H9 (cell line): Measurements from ENCODE around the gene ABCA1. TPM values are rescaled to one million over a fixed set of nuclear protein-coding genes. Genes with fewer than 3 reads are reported as not detected.

ENCODE experiments used
- DNase-seq: peaks from one replicate; pipeline ENCODE4 v3.0.0-alpha.2; 2017
- H2AFZ ChIP-seq: one replicate; pipeline ENCODE4 v1.6.1; 2013; ENCODE audit warnings: mild to moderate bottlenecking, low read length, control low read depth, moderate library complexity
- H2AK5ac ChIP-seq: 2 replicates; pipeline ENCODE4 v1.6.1; 2013; ENCODE audit warnings: low read length, control low read depth, mixed read lengths; ENCODE audit not compliant: insufficient read length
- H2BK120ac ChIP-seq: one replicate; pipeline ENCODE4 v1.6.1; 2013; ENCODE audit warnings: low read depth, mild to moderate bottlenecking, low read length, control low read depth, inconsistent platforms; ENCODE audit not compliant: poor library complexity, severe bottlenecking
- H2BK12ac ChIP-seq: 2 replicates; pipeline ENCODE4 v1.6.1; 2013; ENCODE audit warnings: low read length, control low read depth, mixed read lengths, low read depth; ENCODE audit not compliant: insufficient read length
- H2BK15ac ChIP-seq: 2 replicates; pipeline ENCODE4 v1.6.1; 2013; ENCODE audit warnings: low read depth, low read length, control low read depth
- H2BK20ac ChIP-seq: one replicate; pipeline ENCODE4 v1.6.1; 2013; ENCODE audit warnings: low read depth, mild to moderate bottlenecking, low read length, control low read depth, inconsistent platforms; ENCODE audit not compliant: poor library complexity, severe bottlenecking
- H2BK5ac ChIP-seq: 2 replicates; pipeline ENCODE4 v1.6.1; 2013; ENCODE audit warnings: low read length, control low read depth, mixed read lengths; ENCODE audit not compliant: insufficient read length
- H3K14ac ChIP-seq: 2 replicates; pipeline ENCODE4 v1.6.1; 2013; ENCODE audit warnings: low read length, control low read depth; ENCODE audit not compliant: insufficient read depth
- H3K18ac ChIP-seq: 2 replicates; pipeline ENCODE4 v1.6.1; 2013; ENCODE audit warnings: low read depth, mild to moderate bottlenecking, mixed read lengths, low read length, control low read depth; ENCODE audit not compliant: insufficient read length
- H3K23ac ChIP-seq: 2 replicates; pipeline ENCODE4 v1.6.1; 2013; ENCODE audit warnings: low read length, control low read depth, mixed read lengths, low read depth; ENCODE audit not compliant: insufficient read length
- H3K23me2 ChIP-seq: 2 replicates; pipeline ENCODE4 v1.6.1; 2013; ENCODE audit warnings: low read depth, mild to moderate bottlenecking, mixed read lengths, low read length, control low read depth; ENCODE audit not compliant: insufficient read length, poor library complexity, severe bottlenecking
- H3K27ac ChIP-seq: 2 replicates; pipeline ENCODE4 v1.5.1; 2013; ENCODE audit warnings: low read length, control low read depth, mixed read lengths, low read depth; ENCODE audit not compliant: insufficient read length
- H3K27me3 ChIP-seq: 2 replicates; pipeline ENCODE4 v1.6.1; 2013; ENCODE audit warnings: low read length, control low read depth, inconsistent platforms; ENCODE audit not compliant: insufficient read depth
- H3K4ac ChIP-seq: 2 replicates; pipeline ENCODE4 v1.6.1; 2013; ENCODE audit warnings: low read depth, mild to moderate bottlenecking, control low read depth, inconsistent platforms, low read length, moderate library complexity
- H3K4me1 ChIP-seq: 2 replicates; pipeline ENCODE4 v1.6.1; 2013; ENCODE audit warnings: low read length, control low read depth, inconsistent platforms; ENCODE audit not compliant: insufficient read depth
- H3K4me2 ChIP-seq: 2 replicates; pipeline ENCODE4 v1.6.1; 2013; ENCODE audit warnings: low read length, control low read depth, mixed read lengths; ENCODE audit not compliant: insufficient read length, insufficient read depth
- H3K56ac ChIP-seq: 2 replicates; pipeline ENCODE4 v1.6.1; 2013; ENCODE audit warnings: low read depth, mild to moderate bottlenecking, mixed read lengths, low read length, control low read depth; ENCODE audit not compliant: insufficient read length
- H3K79me1 ChIP-seq: 2 replicates; pipeline ENCODE4 v1.6.1; 2013; ENCODE audit warnings: low read depth, mild to moderate bottlenecking, moderate library complexity, low read length, control low read depth, inconsistent platforms; ENCODE audit not compliant: insufficient read depth, poor library complexity, severe bottlenecking
- H3K79me2 ChIP-seq: 2 replicates; pipeline ENCODE4 v1.6.1; 2013; ENCODE audit warnings: low read length, control low read depth, inconsistent platforms; ENCODE audit not compliant: insufficient read depth
- H3K9ac ChIP-seq: 2 replicates; pipeline ENCODE4 v1.6.1; 2013; ENCODE audit warnings: low read length, control low read depth, mixed read lengths; ENCODE audit not compliant: insufficient read length; ENCODE audit errors: extremely low read depth
- H3K9me3 ChIP-seq: one replicate; pipeline ENCODE4 v1.6.1; 2013; ENCODE audit warnings: low read depth, low read length, inconsistent platforms; ENCODE audit not compliant: control insufficient read depth
- H3T11ph ChIP-seq: one replicate; pipeline ENCODE4 v1.6.1; 2013; ENCODE audit warnings: mild to moderate bottlenecking, low read length, control low read depth, inconsistent platforms
- H4K20me1 ChIP-seq: one replicate; pipeline ENCODE4 v1.6.1; 2013; ENCODE audit not compliant: control insufficient read depth, insufficient read length, insufficient read depth
- H4K5ac ChIP-seq: 2 replicates; pipeline ENCODE4 v1.6.1; 2013; ENCODE audit warnings: low read depth, mild to moderate bottlenecking, mixed read lengths, low read length, control low read depth; ENCODE audit not compliant: insufficient read length
- H4K8ac ChIP-seq: replicated peaks from 2 replicates; pipeline ENCODE4 v1.6.1; 2013; ENCODE audit warnings: low read length, control low read depth, mixed read lengths, low read depth; ENCODE audit not compliant: insufficient read length
- H4K91ac ChIP-seq: 2 replicates; pipeline ENCODE4 v1.6.1; 2013; ENCODE audit warnings: low read depth, mild to moderate bottlenecking, moderate library complexity, mixed read lengths, low read length, control low read depth; ENCODE audit not compliant: insufficient read length
- H3K27ac Mint-ChIP-seq, 3 experiments: 2 replicates in 2 of 3; 3 replicates in 1 of 3; pipeline ENCODE4 v1.8.0; 2020 to 2021; ENCODE audit warnings: mixed read lengths in 3 of 3, mild to moderate bottlenecking in 1 of 3, moderate library complexity in 1 of 3
- H3K27me3 Mint-ChIP-seq: 2 replicates; pipeline ENCODE4 v1.8.0; 2021; ENCODE audit warnings: low read depth, mild to moderate bottlenecking, moderate library complexity, mixed read lengths
- H3K36me3 Mint-ChIP-seq, 3 experiments: 2 replicates in 2 of 3; 3 replicates in 1 of 3; pipeline ENCODE4 v1.8.0; 2020 to 2021; ENCODE audit warnings: low read depth in 3 of 3, mixed read lengths in 3 of 3; ENCODE audit not compliant: insufficient read depth in 1 of 3
- H3K4me1 Mint-ChIP-seq, 2 experiments: 2 replicates each; pipeline ENCODE4 v1.8.0; 2020; ENCODE audit warnings: mixed read lengths in 2 of 2
- H3K4me3 Mint-ChIP-seq, 2 experiments: 2 replicates in 1 of 2; 3 replicates in 1 of 2; pipeline ENCODE4 v1.8.0; 2020 to 2021; ENCODE audit warnings: mild to moderate bottlenecking in 2 of 2, mixed read lengths in 2 of 2, moderate library complexity in 1 of 2
- H3K9me3 Mint-ChIP-seq, 2 experiments: 2 replicates in 1 of 2; 3 replicates in 1 of 2; pipeline ENCODE4 v1.8.0; 2020; ENCODE audit warnings: mild to moderate bottlenecking in 2 of 2, mixed read lengths in 2 of 2, moderate library complexity in 1 of 2
- CTCF ChIP-seq: fragments of 200-600 bp; sonication (generic); conservative IDR thresholded peaks from 3 replicates; pipeline ENCODE4 v1.8.0; 2021; ENCODE audit warnings: antibody characterized with exemption, mild to moderate bottlenecking
- WGBS: extraction: QIAGEN DNeasy Blood & Tissue Kit; methylation state at CpG from one replicate; pipeline ENCODE4 v1.1.7; 2013; ENCODE audit warnings: missing lambda C conversion rate, low lambda C conversion rate, mixed read lengths; ENCODE audit not compliant: insufficient read length; ENCODE audit errors: extremely low coverage; 5-methylcytosine and 5-hydroxymethylcytosine counted together
- total RNA-seq: library from RNA; stranded (reverse); gene quantifications from 2 replicates; pipeline ENCODE4 v1.2.1, GENCODE V29; 2021

Gene ABCA1
- total RNA-seq, 1 experiment from 2014 or later = 16.6 TPM

- H4K5ac ChIP-seq = no peak overlapping the region
- no peaks in the 10 kb centered on the region for H3K27me3 Mint-ChIP-seq
- peaks cover 0 to 57% (median 55%) of the 10 kb centered on the region in 3 experiments; a peak in 5 of 7 replicates for H3K36me3 Mint-ChIP-seq
- no peak overlapping the region for H3T11ph ChIP-seq
- H3K4me1 Mint-ChIP-seq = no peaks in the 10 kb centered on the region
- no peak overlapping the region for H3K18ac ChIP-seq
- H2AFZ ChIP-seq = no peak overlapping the region
- no peak for DNase-seq
- no peak overlapping the region for H2BK12ac ChIP-seq
- no peak overlapping the region for H3K4me2 ChIP-seq
- no peaks in the 10 kb centered on the region for H4K20me1 ChIP-seq
- no peaks in the 10 kb centered on the region for H3K9me3 ChIP-seq
- no peak overlapping the region for H3K27ac ChIP-seq
- TF ChIP-seq CTCF = no peak
- H2BK5ac ChIP-seq = no peak overlapping the region
- H2BK20ac ChIP-seq = no peak overlapping the region
- no peak overlapping the region for H4K91ac ChIP-seq
- H3K27me3 ChIP-seq = no peaks in the 10 kb centered on the region
- no peaks in the 10 kb centered on the region for H3K9me3 Mint-ChIP-seq
- no peak overlapping the region for H3K4me3 Mint-ChIP-seq
- no peaks in the 10 kb centered on the region for H3K79me2 ChIP-seq
- no peaks in the 10 kb centered on the region for H3K4me1 ChIP-seq
- H3K56ac ChIP-seq = no peak overlapping the region
- no peaks in the 10 kb centered on the region for H3K79me1 ChIP-seq
- WGBS = no CpG with 5 or more reads among the region's 5 CpGs
- no peak overlapping the region for H3K4ac ChIP-seq
- no peak overlapping the region for H2AK5ac ChIP-seq
- no peak overlapping the region for H3K14ac ChIP-seq
- no peak overlapping the region for H2BK15ac ChIP-seq
- H3K23me2 ChIP-seq = no peaks in the 10 kb centered on the region
- H3K23ac ChIP-seq = no peak overlapping the region
- H4K8ac ChIP-seq = no peak overlapping the region
- H3K27ac Mint-ChIP-seq = no peak overlapping the region; a peak in 3 of 7 replicates
- no peak overlapping the region for H2BK120ac ChIP-seq
- H3K9ac ChIP-seq = no peak overlapping the region
Observed at GRCh38 chr9:104798209-104798995, 129.6 kb downstream of the ABCA1 start.
